Measurements from ENCODE around the gene CD200R1. TPM values are rescaled to one million over a fixed set of nuclear protein-coding genes. Genes with fewer than 3 reads are reported as not detected.

CD200R1 gene
- total and polyA plus RNA-seq, 9 of the 15 experiments (the other 6 are each of a cell fraction or from before 2014, with no cell fraction given): 0.04 to 0.23 (median 0.09) TPM; not detected in 5

- TF ChIP-seq BCLAF1 (IDR thresholded peaks at IDR 0.05; ENCODE audit: borderline replicate concordance in 1 of 2, control insufficient read depth in 1 of 2, low read depth in 2 of 2, low read length in 1 of 2): no peak
- no peak for TF ChIP-seq MLLT1 (IDR thresholded peaks at IDR 0.05)
- no peak for TF ChIP-seq ZNF212 (CRISPR knock-in tag; IDR thresholded peaks at IDR 0.05)
- no peak for TF ChIP-seq ZNF24 (IDR thresholded peaks at IDR 0.05)
- TF ChIP-seq ZNF57 (CRISPR knock-in tag; IDR thresholded peaks at IDR 0.05): no peak
- no peak for TF ChIP-seq FOXP4 (CRISPR knock-in tag; IDR thresholded peaks at IDR 0.05; ENCODE audit: borderline replicate concordance)
- no peak for TF ChIP-seq ZBTB7A (IDR thresholded peaks at IDR 0.05; ENCODE audit: borderline replicate concordance, control insufficient read depth, low read depth, low read length)
- no peak for TF ChIP-seq AFF4 (CRISPR knock-in tag; IDR thresholded peaks at IDR 0.05)
- TF ChIP-seq POLR2H (tag; IDR thresholded peaks at IDR 0.05; ENCODE audit: low read depth): peak; percentile 52
- no peak for TF ChIP-seq SMC3 (conservative IDR thresholded peaks at IDR 0.05; ENCODE audit: insufficient read depth, low read depth, low read length)
- no peak for TF ChIP-seq RBM25 (IDR thresholded peaks at IDR 0.05; ENCODE audit: low read depth, low read length, severe bottlenecking)
- TF ChIP-seq ZNF785 (CRISPR knock-in tag; IDR thresholded peaks at IDR 0.05): no peak
- 0 out of 2 replicates have a peak, but pooled peaks have one; percentile 37 for TF ChIP-seq KLF6 (CRISPR knock-in tag; IDR thresholded peaks at IDR 0.05; ENCODE audit: borderline replicate concordance)
- 0 out of 2 replicates have a peak, but pooled peaks have one; percentile 61 for TF ChIP-seq ELF2 (CRISPR knock-in tag; IDR thresholded peaks at IDR 0.05)
- no peak for TF ChIP-seq BCL6 (CRISPR knock-in tag; IDR thresholded peaks at IDR 0.05)
- TF ChIP-seq THRAP3 (IDR thresholded peaks at IDR 0.05; ENCODE audit: borderline replicate concordance): no peak
These were observed 44.6 kb upstream of the CD200R1 start (continued) for GRCh38 chr3:113019182-113020137.

All from K562 (cell line).